Fibroblast of mammary gland (primary cell): ENCODE results near the gene S100A1.
A peak's percentile ranks its signal among the peaks of the same experiment; 100 is the strongest.

Experiments
- DNase-seq: peaks from one replicate; pipeline ENCODE4 v3.0.0-alpha.2; 2010; ENCODE audit warnings: low read depth
- H3K4me3 ChIP-seq: 2 replicates; pipeline ENCODE4 v1.5.1; 2011; ENCODE audit warnings: low read depth, mild to moderate bottlenecking, low read length, moderate library complexity; ENCODE audit not compliant: control insufficient read depth
- TF ChIP-seq, protein P1 (sequence below): conservative IDR thresholded peaks from 2 replicates; pipeline ENCODE4 v1.5.1; 2011; ENCODE audit warnings: low read depth, low read length, inconsistent platforms; ENCODE audit not compliant: control insufficient read depth, insufficient read depth

Gene S100A1

DNA sequence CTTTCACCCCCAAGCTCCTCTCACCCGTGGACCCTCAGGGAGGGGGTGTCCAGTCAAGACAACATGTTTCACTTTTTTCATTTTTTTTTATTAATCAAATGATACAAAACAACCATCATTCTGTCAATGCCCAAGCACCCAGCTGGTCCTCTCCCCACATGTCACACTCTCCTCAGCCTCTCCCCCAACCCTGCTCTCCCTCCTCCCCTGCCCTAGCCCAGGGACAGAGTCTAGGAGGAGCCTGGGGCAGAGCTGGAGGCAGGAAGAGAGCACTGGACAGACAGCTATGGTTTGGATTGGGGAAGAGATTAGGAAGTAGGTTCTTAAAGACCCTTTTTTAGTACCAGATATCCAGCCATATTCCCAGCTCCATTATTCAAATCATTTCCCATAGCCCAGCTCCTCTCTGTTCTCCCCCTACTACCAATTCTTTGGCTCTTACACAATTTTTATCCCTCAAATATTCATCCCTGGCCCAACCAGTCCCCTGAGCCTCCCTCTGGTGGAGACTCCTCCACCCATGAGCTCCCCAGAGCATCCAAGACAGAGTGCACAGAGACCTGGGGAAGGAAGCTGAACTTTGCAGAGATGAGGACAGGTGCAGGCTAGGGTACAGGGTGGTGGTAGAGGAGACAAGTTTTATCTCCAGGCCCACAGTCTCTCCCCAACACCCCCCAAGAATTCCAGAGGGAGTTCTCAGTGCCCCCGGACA lies 13.9 kb upstream of the S100A1 start:
- H3K4me3 ChIP-seq: no peak overlapping the region
- no peak for DNase-seq
- TF ChIP-seq, protein P1, sequence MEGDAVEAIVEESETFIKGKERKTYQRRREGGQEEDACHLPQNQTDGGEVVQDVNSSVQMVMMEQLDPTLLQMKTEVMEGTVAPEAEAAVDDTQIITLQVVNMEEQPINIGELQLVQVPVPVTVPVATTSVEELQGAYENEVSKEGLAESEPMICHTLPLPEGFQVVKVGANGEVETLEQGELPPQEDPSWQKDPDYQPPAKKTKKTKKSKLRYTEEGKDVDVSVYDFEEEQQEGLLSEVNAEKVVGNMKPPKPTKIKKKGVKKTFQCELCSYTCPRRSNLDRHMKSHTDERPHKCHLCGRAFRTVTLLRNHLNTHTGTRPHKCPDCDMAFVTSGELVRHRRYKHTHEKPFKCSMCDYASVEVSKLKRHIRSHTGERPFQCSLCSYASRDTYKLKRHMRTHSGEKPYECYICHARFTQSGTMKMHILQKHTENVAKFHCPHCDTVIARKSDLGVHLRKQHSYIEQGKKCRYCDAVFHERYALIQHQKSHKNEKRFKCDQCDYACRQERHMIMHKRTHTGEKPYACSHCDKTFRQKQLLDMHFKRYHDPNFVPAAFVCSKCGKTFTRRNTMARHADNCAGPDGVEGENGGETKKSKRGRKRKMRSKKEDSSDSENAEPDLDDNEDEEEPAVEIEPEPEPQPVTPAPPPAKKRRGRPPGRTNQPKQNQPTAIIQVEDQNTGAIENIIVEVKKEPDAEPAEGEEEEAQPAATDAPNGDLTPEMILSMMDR: peak; percentile 17

DNA sequence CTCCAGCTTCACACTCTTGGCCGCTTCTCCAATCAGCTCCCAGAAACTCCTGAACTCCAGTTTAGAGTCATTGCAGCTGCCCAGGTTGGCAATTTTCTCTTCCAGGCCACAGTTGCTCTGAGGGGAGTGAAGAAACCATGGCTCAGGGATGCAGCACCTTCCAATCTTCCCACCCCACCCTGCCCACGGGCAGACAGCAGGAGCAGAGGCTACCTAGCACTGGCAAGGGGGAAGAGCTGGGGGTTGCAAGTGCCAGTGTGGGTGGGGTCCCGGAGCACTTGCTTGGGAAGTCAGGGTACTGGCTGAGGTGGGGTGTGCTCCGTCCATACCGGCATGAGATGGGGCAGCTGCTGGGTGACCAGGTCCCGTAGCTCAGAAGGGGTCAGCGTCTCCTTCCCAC lies 13.3 kb upstream of the S100A1 start:
- H3K4me3 ChIP-seq: no peak overlapping the region
- DNase-seq: no peak
- TF ChIP-seq, protein P1: no peak

DNA sequence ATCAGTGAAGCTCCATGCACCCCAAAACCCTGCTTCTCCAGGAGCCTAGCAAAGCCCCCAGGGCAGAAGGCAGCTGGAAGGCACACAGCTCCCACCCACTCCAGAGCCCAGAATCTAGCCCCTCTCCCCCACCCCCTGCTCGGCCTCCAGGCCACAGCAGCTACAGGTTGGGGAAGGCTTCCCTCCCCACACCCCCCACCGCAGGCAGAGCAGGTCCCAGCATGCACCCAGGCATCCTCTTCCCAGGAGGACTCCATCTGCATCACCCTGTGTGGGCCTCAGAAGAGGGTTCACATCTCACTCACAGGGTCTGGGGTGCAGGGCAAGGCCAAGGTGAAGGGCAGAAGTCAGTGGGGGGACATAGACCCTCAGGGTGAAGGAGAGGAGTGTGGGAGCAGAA lies 12.8 kb upstream of the S100A1 start:
- DNase-seq: no peak
- TF ChIP-seq, protein P1: no peak
- no peak overlapping the region for H3K4me3 ChIP-seq

DNA sequence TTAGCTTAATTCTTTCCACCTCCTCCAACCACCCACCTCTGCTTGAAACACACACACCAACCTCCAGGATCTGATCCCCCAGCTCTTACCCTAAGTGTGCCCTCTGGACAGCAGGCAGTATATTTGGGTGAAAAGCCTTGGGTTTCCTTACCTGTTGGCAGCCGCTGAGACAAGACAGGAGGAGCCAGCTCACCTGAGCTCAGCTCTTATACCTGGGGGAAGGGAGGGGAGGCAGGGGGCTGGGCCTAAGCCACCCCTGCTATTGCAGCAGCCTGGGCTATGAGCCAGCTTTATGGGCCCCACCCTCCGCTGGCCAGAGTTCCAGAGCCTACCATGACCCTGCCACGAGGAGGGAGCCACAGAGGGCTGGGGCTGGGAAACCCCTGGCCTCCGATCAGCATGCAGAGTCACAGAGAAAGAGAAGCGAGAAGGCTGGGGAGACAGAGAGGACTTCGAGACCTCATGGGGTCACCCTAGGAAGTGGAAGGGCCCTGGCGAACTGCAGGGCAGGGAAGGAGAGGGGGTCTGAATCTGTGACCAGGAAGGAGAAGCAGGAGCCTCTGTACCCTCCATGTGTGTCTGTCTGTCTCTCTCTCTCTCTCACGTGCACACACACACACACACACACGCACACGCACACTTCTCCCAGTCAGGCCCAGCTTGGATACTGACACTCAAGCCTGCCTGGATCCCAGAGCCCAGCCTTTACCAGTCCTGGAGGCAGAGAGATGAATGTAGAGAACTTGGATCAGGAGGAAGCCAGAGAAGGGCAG lies 11.9 kb upstream of the S100A1 start, which contains the start of gene S100A14:
TSS of gene S100A14 (minus strand) at position 182 of the 773 bp plus-strand sequence. CDS start 467 bp downstream, outside the sequence.
- H3K4me3 ChIP-seq: no peak within 1 kb of the TSS
- no peak for DNase-seq
- TF ChIP-seq, protein P1: no peak

DNA sequence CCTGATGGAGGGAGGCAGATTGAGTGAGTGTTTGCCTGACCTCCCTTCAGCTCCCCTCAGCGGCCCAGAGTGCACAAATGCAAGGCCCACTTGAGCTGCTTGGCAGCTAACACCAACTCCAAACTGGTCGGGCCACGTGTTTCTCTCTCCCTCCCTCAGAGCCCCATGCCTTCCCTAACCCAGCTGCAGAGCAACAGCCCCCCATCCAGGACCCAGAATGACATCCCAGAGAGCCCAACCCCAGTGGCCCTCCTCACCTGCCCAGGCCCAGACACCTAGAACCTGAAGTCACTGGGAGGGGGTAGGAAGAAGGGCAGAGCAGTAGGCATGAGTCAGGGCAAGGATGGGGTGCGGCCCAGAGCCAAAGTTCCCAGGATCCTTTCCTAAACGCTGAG lies 11.3 kb upstream of the S100A1 start:
- DNase-seq: no peak
- TF ChIP-seq, protein P1: no peak
- no peak overlapping the region for H3K4me3 ChIP-seq

DNA sequence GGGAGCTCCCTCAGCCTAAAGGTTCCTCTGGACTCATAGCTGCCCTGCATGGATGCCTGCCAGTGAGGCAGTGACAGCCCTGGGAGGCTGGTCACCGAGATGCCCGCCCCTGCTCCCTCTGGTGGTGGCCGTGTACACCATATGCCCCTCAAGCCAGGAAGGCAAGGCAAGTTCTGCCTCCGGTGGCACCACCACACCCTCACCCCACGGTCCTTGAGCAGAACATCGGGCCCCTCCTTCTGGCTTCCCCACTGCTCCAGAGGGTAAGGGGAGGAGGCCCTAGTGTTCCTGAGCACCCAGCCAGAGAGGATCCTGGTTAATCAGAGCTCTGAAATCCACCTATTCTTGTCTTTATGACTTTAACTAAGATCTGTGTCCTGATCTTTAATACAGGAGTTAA lies 10.6 kb upstream of the S100A1 start:
- TF ChIP-seq, protein P1: peak; percentile 51
- DNase-seq: peak; percentile 60
- no peak overlapping the region for H3K4me3 ChIP-seq
